Effector CD8-positive, alpha-beta T cell (primary cell): ENCODE data around the gene HOXA9.
A peak's percentile ranks its signal among the peaks of the same experiment; 100 is the strongest.

Experiments
- DNase-seq: peaks from one replicate; lab custom pipeline; 2025; lab: John Stamatoyannopoulos, UW

HOXA9 gene

DNA sequence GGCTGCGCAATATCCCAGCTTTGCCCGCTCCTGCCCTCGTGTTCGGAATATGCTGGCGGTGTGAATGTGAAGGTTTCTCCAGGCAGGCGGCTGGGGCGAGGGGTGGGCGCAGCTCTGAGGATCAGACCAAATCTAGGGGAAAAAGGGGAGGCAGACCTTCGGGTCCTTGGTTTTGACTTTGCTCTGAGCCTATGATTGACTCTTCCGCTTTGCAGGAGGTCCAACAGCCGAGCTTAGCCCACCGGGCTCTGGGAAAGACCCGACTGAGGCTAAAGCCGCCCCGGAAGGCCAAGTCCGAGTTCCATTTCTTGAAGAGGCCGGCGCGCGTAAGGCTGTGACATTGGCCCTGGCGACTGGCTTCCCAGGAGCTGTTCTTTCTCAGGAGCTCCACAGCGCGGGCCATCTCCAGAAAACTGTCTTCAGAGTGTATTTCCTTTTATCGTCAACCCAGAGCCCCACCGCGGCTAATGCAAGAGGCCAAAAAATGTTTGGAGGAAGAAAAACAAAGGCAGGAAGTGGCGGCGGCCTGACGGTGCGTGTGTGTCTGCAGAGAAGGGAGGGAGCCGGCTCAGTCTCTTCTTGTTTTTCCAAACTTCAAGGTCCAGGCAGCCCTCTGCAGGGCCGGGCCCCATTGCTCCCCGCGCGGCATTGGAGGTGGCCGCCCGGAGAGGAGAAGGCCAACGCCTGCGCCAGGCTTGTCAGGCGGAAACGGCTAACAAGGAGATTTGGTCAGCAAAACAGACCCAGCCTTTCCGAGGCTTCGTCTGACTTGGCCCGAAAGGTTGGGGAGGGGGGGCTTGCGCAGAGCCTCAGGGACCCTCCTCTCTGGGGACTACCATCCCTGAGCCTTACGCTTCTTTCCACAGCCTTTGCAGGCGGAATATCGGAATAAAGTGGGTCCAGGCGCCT, 23.3 kb upstream of the HOXA9 start:
- DNase-seq, result no peak

DNA sequence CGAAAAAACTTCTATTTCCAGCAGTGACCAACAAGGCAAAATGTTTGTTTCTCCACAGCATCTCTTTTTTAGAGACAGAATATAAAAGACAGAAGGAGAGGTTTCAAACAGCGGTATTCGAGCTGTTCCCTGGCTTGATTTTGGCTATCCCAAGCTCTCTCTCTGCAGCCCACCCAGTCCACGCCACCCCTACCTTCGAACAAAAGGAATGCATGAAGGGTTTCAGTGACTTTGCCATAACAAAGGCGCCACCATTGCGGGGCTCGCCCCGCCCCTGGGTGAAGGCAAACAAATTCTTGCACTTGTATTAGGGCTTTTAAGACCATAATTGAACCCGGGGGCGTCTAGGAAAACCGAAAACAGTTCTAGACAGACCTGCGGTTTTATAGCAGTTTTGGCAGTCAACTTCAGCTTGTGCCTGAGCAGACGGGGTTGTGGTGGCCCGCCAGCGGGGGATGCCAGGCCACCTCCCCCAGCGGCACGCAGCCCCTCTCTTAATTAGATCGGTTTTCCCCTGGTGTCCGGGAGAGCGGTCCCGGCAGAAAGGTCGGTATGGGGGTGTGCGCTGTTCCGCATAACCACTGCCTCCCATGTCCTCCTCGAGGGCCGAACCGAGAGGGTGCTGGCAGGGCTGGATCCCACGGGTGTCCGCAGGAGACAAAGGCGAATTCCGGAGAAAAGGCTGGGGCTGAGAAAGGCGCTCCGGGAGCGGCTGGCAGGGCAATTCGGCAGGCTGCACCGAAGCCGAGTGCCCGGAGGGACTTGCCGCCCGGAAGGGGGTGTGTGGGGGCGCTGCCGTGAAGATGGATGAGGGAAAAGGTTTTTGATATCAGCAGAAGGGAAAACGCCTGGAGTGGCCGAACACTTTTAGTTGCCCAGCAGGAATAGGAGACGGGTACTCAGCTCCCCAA, 22.4 kb upstream of the HOXA9 start:
- DNase-seq, result no peak

DNA sequence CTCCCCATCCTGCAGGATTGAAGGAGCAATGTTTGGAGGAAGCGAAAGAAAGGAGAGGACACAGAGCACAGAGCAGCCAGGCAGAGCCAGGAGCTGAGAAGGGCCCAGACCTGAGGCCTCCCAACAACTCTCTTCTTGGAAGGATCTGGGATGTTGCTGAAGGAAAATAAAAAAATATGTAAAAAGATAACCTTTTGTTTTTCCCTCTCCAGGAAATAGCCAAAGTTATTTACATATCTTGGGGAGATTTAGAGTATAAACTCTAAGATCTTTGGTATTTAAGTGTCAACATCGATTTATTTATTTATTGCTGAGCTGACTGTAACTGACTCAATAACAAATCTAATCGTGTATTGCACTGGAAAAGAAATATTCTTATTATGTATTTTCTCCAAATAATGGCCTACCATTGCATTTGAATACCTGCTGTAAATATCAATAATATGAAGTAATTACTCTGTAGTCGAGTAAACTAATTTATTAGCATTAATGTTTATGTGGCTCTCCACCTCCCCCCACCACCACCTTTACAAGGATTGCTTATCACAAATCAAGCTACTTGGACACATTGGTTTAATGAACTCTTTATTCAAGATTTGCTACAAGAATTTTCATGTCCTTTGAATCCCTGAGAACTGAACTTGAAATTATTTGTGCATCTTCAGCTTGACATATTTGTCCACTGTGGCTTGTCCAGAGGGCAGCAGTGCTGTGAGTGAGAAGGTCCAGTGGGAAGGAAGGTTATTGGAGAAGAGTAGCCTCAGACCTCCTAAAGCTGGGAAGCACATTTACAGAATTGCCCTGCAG, 21.5 kb upstream of the HOXA9 start:
- no peak for DNase-seq

DNA sequence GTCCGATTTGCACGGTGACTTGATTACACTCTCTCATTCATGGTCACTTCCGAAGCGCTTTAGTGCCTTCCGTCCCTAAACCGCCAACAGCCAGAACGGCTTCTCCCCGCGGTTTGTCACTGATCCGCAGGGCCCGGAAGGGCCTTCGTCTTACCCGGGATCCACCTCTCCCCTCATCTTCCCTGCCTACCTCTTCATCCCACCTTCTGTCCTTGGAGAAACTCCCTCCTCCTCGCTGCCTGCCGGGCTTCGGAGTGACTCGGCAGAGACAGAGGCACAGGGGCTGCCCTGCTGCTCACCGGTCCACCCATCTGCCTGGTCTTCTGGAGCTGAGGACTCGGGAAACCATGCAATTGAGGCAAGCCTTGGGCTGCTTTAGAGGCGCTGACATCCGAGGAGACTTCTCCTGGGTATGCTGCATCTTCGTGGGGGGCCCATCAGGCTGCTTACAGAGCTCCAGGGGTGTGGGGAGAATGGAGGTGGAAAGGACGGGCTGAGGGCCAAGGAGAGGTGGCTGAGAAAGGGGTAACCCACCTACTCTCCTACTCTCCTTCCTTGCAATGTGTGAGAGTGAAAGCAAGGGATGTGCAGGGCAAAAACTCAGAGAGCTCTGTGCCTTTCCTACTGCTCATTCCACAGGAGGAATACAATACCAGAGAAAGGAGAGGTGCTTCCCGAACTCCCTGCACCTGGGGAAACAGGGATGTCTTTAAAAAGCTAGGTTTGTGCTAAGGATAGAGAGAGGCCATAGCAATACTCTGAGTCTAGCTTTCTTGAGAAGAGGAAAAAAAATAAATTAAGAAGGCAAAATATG, 20.7 kb upstream of the HOXA9 start:
- no peak for DNase-seq

DNA sequence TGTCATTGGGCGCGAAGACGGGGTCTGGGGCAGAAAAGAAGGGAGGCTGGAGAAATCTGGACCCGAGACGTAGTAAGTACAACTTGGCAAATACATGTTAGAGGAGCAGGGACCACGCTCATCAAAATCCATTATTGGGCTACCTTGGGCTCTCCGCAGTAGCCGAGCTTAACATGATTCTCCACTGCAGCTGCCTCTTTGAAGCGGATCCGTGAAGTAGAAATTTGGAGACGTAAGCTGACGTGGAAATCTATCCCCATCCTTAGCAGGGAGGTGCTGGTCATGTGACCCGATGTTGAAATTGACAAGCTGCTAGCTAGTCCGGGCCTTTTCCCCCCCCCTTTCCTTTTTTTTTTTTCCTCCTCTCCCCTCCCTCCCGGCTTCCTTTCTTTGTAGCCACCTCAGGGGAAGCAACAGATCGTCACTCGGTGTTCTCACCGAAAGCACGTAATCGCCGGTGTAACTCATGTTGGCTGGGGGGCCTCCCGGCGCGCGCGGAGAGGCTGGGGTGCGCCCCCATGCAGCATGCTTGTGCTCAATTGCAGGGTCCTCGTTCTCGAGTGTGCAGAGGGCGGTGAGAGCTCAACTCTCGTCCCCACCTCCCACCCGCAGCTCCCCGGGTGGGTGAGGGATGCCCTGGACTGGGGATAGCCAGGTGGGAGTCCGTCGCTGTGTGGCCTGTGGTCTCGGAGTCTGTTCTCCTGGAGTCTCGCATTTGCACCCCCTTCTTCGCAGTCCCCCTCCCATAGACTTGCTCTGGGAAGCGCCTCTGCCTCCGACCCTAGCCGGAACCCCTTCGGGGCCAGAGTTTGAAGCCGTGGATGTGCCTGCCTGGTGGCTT, 19.9 kb upstream of the HOXA9 start, which contains the start of gene HOXA11:
Gene HOXA11 (minus strand): TSS at position 220 of the 841 bp plus-strand sequence. CDS start 88 bp downstream, at position 132.
- no peak for DNase-seq

DNA sequence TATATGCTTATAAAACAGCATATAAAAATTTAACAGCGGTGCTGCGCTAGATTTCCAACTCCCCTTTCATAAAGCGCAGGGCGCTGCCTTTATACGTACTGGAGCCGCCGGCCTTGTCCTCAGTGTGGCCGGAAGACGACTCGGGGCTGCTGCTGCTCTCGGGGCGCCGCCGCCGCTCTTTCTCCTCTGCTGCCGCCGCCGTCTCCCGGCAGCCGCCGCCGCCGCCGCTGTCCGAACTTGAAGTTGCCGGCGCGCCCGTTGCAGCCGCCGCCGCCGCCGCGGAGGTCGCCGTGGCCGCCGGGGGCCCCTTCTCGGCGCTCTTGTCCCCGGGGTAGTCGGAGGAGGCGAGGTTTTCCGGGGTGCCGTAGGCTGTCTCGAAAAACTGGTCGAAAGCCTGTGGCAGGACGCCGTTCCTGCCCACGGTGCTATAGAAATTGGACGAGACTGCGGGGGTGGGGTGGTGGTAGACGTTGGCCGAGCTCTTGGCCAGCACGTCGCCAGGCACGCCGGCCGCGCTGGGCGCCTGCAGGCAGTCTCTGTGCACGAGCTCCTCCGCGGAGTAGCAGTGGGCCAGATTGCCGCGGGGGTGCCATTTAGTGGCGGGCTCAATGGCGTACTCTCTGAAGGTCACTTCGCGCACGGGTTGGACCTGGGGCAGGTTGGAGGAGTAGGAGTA, 19.1 kb upstream of the HOXA9 start:
- DNase-seq, result no peak

DNA sequence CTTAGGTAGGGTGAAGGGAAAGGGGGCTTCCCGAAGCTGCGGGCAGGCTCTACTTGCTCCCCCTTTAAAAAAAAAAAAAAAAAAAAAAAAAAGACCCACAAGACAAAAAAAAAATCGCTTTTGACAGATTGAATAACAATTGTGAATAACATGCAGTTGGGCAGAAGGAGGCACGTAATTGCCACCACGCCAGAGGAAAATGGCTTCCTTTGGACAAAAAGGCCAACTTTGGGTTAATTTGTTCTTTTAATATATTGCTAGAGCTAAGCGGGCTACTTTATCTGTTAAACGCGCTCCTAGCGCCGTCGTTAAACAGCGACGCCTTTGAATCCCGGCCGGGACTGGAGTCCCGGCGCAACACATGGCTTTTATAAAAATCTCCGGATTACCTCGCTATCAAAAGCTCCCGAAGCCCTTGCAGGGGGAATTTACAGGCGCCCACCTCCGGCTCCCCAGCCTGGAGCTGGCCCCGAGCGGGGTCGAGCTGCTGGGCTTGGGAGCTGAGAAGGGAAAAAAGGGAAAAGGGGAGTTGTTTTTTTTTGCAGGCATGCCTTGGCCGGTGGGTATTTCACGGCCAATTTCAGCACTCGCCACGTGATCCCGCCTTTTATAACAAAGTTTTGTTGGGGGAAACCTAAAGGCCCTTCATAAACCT, 18.5 kb upstream of the HOXA9 start:
- DNase-seq, result no peak

DNA sequence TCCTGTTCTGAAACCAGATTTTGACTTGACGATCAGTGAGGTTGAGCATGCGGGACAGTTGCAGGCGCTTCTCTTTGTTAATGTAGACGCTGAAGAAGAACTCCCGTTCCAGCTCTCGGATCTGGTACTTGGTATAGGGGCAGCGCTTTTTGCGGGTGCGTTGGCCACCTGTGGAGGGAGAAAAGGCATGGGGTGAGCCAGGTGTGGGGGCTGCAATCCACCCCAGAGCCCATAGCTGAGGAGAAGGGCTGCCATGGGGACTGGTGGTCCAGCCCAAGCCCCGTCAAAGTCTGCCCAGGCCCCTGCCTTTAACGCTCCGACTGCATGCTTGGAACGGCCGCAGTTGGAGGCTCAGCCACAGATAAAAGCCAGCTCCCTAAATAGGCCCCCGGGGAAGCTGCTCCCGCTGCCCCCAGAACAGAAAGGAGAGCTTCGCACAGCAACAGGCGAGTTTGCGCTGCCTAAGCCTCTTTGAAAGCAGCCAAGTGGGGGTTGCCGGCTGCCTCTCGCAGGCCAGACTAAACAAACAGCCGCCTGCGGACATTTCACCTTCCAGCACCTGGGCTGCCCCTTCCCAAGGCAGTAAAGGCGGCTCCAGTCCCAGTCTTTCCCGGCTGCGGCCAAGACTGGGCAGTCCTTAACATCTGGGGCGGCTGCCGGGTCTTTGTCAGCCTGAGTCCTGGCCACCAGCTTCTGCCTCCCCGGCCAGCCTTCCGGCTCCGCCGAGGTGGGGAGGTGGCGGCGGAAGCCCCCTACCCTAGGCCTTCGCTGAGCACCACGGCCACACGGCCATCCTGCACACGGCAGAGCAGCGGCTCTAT, 17.7 kb upstream of the HOXA9 start:
- DNase-seq, result no peak

DNA sequence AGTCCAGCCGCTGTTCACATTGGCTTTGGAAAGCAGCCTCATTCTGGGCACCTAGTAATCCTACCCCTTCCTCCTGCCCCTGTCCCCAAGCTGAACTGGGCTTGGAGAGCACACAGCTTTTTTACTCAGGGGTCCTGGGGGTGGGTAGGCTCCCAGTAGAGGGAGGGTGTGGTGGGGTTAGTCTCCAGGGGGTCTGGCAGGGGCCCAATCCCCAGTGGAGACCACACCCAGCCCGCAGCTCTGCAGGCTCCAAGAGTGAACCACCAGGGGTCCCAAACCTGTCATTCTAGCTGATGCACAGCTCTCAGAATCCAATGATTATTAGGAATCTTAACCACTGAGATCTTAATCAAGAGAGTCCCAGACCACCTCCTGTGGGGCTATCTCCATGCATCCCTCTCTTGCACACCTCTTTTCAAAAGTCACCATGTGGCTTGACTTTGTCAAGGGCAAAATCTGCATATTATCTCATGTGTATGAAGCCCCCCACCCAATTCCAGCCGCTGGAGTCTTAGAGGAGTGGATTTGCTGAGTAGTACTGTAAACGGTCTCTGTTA, 17.0 kb upstream of the HOXA9 start:
- no peak for DNase-seq

DNA sequence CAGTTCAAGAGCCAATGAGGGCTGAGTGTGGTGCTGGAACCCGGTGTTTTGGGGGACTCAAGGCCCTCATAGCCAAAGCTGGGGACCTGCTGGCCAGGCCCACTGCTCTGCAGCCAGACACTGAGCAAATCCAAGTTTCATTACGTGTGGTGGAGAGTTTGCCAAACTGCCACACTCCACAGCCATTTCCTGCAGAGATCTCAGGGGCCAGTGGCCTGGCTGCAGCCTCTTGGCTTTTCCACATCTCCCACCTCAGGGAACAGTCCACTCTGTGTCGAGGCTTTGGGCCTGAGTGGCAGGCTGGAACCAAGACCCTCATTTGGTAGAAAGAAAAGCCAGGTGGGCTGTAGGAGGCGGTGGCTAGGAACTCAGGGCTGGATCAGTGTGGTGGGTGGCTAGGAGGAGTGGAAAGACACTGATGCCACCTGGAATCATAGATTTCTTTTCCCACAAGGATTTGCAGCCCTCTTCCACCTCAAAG, 16.5 kb upstream of the HOXA9 start:
- DNase-seq, result no peak

DNA sequence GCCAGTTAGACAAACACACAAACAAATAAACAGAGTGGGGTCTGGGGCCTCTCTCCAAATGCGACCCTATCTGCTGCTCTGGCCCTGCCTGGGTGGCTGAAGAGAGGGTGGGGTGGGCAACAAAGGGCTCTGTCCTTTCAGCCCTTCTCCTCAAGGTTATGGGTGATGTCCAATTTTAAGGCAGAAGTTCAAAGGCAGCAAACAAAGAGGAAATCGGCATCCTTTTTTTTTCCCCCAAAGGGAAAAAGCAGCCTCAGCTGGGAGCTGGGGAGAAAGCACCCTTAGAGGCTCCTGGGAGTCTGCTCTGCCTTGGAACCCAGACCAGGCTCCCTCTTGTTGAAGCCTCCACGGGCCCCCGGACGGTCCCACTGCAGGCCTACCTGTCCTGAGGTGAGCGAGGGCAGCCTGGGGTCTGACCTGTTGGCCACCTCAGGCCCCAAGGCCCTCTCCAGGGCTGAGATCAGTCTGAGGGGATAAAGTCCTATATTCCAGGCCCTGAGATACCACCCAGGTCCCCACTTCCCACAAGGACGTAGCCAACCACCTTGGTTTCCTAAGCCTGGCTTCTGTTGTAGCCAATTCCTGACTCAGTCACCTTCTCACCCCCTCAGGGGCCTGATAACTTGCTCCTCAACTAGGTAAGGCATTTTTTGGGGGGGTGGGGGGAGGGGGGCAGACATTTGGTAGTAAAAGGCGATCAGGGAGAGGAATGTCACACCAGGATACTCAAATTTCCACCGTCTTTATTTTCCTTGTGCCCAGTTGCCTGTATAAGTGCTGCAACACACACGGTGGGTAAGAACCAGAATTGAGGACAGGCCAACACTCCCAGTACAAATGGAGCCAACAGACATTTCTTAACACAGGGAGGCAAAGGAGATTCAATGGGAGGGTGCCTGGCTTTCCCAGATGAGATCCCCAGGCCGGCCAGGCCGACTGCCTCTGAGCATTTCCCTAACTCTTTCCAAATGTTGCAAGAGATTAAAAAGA, 15.4 kb upstream of the HOXA9 start:
- no peak for DNase-seq

DNA sequence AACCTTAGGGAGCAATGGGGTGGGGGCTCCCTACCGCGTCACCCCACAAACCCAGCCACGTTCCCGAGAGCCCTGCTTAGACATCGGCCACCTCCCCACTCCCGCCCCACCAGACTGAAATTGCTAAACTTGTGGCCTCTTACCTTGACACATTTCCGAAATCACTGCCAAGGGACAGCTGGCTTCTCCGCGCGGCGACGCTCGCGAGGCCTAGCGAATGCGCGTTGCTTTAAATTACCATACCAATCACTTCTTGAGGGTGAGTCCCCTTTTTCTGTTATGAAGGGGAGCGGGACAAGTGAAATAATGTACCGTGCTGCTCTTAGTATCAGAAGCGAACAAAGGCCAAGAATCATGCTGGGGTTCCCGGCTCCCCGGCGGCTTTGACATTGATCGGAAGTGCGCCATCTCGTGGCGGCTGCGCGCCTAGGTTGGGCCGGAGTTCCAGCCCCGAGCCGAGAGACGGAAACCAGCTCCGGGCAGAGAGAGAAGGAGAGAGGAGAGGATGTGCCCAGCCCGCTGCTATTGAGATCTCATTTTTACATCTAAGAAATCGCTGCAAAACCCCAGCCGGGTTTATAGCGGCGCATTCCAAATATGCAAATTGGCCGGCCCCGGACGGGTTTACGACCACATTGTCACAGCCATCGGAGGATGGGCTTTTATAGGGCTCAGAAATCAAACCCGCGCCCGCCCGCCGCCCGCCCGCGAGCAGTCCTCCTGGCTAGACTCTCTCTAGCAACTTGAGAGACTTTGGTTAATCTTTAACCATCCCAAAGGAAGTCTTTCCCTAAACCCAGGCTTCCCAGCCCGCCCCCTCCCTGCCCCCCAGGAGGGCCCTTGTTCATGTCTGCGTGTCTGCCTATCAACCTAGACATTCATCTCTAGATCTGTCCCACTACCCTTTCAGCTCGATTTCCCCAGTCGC, 14.4 kb upstream of the HOXA9 start:
- peak; percentile 46 for DNase-seq

DNA sequence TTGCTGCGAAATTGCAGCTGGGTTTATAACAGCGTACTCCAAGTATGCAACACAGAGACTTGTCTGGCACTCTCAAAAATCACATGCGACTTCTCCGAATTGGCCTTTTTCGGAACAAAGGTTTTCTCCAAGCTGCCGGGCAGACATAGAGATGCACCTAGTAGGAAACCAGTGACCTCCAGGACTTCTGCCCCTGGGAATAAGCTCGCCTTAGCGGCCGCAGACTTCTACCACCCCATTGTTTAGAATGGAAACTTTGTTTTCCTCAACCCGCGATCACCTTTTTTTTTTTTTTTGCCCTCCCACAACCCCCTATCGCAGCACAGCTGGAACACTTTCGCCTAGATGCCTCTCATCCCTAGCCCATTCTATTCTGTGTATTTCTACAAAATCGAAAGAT, 13.7 kb upstream of the HOXA9 start:
- no peak for DNase-seq

DNA sequence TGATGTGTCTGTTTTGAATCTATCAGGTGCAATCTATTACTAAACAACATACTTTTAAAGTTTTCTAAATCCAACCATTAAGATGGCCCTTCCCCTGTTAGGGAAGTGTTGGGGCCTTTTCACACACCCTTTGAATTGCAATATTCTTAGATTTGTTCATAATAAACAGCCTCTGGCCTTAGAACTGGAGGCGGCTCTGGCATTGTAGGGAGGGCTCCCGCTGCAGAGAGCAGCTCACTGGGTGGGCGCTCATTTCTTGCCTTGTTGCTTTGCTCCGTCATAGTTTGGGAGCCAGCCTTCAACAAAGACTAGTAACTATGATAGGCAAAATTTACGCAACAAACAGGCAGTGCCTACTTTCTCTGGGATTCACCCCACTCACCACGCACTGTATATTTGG, 13.0 kb upstream of the HOXA9 start:
- DNase-seq, result no peak

DNA sequence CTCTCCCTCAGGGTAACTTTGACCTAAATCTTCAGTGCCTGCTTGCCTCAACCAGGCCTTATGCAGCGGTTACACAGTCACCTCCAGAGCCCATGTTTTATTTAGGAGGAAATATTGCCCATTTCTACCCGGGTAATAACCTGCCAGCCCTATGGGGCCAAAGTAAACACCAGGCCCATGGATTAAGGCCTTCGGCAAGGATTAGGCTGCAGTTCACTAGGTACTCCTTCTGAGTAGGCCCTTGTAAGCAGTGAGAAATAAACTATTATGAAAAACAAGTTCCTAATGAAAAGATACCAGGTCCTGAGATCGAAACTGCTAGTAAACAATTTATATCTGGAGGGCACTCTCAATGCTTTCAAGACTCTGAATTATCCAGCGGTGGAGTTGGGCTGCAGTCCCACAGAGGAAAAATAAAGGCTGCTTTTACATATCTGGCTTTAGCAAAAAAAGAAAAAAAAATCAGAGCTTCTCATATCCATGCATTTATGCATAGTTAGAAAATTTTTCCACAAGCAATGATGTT, 12.5 kb upstream of the HOXA9 start:
- no peak for DNase-seq
